Stimulated activated CD8-positive, alpha-beta memory T cell treated with anti-CD3 and anti-CD28 coated beads, Interleukin-7, amount 100 ng/mL, for 48 hours (primary cell): ENCODE results near the gene MSI1.

ENCODE experiments used
- DNase-seq, 2 donors: peaks; one replicate each; pipeline ENCODE4 v3.0.0-alpha.2; 2020; ENCODE audit warnings: low read depth in 1 of 2; ENCODE audit errors: extremely low read depth in 1 of 2

The MSI1 gene

DNA sequence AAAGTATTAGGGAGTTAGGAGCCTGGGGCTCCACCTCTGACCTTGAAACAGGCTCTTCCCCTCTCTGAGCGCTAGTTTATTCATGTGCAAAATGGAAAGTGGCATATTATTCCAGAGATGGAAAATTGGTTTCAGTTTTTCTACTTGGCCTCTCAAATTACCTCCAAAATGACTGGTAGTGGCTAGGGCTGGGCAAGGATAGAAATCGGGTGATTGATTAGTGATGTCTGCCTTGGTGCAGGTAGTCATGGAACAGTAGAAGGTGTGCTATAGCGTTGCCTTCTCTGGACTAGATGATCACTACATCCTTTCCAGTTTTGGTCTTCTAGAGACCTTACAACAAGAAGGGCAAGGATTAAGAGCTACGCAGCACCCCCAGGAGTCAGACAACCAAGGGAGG lies 8.6 kb upstream of the MSI1 start:
- no peak for DNase-seq

- no peak for DNase-seq
Observed at GRCh38 chr12:120376934-120377572, 8.1 kb upstream of the MSI1 start.

DNA sequence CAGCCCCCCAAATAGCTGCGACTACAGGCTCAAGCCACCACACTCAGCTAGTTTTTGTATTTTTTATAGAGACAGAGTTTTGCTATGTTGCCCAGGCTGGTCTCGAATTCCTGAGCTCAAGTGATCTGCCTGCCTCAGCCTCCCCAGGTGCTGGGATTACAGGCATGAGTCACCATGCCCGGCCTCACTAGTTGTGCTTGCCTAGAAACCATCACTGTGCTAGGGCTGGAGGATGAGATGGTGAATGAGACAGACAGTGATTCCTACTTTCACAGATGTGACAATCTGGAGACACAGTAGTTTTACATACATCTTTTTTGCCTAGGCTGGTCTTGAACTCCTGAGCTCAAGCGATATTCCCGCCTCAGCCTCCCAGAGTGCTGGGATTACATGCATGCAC lies 7.5 kb upstream of the MSI1 start:
- no peak for DNase-seq

GRCh38 chr12:120376009-120376408 lies 7.0 kb upstream of the MSI1 start:
- no peak for DNase-seq

GRCh38 chr12:120373683-120374082 lies 4.7 kb upstream of the MSI1 start:
- DNase-seq = no peak

GRCh38 chr12:120370343-120371243 lies 1.6 kb upstream of the MSI1 start:
- DNase-seq = no peak

GRCh38 chr12:120369603-120370342 lies 809 bp upstream of the MSI1 start:
- no peak for DNase-seq

DNA sequence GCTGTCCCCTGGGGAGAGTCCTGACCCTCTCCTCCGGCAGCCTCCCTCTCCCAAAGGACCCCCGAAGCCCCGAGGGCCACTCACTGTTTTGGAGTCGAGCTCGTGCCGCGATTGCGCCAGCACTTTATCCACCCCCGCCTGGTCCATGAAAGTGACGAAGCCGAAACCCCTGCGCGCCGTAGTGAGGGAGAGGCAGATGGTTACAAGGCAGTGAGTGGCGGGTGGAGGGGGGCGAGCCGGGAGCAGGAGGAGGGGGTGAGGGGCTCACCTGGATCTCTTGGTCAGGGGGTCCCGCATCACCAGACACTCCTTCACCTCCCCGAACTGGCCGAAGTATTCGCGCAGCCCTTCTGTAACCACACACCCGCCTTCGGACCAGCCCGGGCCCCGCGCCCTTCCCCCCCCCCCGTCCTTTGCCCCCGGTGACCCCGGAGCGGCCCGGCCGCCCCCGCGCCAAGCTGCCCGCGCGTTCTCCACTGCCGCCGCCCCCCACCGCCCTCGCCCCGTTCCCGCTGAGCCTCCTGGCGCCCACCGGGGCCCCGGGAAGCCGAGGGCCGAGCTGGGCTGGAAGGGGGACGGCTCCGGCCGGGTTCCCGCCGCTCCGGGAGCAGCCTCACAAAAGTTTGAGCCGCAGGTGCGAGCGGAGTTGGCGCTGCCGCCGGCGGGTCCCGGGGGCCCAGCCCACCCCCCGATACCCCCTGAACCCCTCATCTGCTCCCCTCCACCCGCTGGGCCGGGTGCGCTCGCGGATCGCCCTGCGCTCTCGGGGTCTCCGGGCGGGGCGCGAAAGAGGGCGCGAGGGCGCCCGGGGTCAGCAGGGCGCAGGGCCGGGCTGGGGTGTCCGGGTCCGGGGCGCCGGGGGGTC lies 808 bp downstream of the MSI1 start:
- peak in 1 of 2 donors; percentile 38 for DNase-seq

DNA sequence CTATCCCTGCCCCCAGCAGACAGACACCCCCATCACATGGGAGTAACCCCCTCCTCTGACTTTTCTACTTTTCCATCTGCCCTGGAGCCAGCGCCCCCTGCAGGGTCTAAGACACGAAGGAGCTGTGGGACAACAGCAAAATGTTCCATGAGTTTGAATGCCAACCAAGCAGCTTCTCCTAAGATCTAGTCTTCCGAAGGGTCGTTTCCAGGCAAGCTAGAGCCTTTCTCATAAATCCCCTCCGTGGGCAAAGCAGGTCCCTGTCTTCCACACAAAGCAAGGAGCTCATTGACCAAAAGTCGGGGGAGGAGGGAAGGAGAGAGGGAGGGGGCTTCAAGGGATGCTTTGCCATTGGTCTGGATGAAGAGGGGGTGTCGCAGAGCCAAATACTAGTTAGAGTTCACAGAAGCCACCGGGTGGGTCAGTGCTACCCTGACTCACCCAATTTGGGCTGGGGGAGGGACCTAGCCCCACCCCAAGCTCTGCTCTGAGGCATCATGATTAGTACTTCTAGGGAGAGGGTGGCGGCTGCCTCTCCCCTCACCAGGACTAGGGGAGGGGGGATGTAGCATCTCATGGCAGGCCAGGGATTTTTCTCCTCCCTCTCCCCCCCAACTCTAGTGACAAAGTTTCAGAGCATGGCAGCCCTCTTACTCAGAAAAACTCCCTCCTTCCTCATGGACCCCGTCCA lies 1.6 kb downstream of the MSI1 start:
- no peak for DNase-seq

DNA sequence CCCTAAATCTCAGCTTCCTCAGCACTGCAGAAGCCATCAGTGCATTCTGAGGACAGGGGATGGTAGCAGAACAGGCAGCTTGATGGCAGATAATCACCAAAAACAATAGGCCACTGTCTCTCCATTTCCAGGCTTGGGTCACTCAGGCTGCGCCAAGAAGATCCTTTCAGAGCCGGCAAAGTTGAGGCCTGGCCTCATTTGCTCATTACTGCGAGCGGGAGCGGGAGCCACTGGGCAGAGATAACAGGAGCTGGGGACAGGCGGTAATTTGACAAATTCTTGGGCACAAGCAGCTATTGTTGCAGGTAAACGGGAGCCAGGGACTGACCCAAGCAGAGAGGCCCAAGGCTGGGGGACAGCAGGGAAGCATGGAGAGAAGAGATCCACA lies 2.1 kb downstream of the MSI1 start:
- DNase-seq = no peak

DNA sequence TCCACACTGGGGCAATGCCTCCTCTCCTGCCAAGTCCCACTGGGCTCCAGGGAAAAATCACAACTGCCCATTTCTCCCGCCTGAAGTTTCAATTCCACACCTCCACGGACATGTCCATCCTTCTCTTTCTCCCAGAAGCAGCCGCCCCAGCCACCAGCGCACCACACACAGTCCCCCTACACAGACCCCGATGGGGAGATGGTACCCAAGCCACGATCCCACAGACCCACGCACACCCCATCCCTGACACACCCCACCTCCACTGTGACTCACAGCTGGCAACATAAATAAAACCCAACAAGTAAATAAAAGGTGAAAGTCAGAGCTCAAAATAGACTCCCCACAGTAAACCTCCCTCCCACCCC lies 2.6 kb downstream of the MSI1 start:
- no peak for DNase-seq

GRCh38 chr12:120365675-120366340 lies 3.2 kb downstream of the MSI1 start:
- DNase-seq = no peak

DNA sequence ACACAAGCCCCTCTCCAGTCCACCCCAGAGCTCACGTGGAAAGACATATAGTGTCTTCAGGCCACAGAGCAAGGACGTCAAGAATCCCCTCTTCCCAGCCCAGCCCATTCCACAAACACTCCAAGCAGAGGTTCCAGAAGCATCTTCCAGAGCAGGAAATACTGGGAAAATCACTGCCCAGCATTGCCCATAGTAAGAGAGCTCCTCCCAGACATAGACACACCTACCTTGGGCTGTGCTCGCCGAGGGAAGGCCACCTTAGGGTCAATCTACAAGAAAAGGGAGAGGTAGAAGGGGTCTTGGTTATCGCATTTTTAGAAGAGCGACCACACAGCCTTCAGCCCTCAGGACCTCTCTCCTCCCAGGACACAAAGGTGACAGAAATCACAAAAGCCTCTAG lies 4.5 kb downstream of the MSI1 start:
- no peak for DNase-seq

DNA sequence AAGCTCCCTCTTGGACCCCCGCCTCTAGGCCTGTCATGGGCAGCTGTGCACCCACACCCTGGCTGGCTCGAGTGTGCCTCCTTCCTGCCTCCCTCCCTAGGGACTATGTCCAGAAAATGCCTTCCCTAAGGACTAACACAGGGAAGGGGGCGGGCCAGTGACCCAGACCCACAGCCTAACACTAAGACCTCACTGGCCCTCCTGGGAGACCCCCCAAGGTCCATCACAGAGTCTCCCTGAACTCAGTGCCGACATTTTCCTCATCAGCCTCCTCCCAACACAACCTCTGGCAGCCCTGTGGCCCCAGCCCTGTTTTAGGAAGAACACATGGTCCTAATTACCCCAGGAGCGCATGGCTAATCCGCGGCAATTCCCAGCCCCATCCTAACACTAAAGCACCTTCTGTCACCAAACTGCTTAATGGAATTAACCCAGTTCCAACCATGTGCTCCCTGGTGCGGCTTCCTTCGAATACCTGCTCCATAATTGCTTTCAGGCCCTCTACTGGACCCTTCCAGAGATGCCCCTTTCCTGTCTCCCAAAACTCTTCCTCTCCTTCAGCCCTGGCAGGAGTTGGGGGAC lies 5.6 kb downstream of the MSI1 start:
- DNase-seq = no peak

DNA sequence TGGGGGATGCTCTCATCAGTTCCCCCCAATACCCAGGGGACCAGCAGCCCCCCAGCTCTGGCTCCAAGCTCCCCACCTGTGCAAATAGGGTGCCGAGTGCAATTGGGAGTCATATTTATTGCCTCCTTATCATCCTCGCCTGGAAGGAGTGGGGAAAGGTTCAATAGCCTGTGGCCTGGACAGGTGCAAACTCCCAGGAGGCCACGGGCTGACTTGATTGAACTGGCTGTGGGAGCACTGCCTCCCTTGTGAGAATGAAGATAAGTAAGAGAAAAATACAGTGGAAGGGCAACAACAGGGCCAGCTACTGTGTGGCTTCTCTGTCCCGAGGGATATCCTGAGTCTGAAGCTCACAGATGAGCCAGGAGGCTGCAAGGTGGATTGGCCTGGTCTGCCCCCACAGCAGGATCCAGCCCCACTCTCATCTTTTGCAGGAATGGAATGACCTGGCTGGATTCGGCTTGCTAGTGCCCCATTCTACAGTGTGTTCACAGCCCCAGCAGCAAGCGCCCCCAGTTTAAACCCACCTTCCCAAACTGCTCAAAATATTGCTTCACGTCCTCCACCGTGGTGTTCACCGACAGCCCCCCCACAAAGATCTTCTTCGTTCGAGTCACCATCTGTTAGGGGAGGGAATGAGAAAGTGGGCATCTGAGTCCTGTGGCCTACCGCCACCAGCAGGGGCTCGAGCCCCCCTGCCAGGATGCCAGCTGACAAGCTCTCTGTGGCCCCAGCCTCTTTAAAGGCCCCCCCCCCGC lies 6.3 kb downstream of the MSI1 start:
- DNase-seq = no peak

DNA sequence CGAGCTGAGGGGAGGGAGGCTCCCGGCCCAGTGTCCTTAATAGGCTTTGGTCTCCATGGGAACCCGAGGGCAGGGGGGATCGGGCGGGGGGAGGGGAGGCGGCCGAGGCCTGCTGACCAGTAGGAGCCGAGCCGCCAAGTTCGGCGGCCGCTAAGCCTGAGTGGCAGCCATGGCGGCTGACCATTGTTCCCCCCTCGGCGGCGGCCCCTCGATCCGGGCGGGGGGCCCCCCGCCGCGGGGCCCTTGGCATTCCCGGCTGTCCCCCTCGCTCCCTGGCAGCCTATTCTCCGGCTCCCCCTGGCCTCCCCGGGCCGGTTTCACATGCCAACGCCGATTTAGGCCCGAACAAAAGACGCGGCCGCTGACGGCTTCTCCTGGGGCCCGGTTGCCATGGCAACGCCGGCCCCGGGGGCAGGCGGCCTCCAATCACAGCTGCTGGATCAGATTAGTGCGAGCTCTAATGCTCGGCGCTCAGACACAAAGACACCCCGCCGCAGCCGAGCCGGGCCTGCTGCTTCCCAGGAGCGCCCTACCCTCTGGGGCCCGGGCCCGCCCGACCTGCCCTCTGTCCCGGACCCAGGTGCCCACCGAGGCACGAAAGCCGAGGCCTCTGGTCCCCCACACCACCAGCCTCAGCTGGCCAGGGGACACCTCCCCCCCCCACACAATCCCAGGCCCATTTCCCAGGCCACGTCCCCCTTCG lies 7.3 kb downstream of the MSI1 start:
- DNase-seq = no peak

DNA sequence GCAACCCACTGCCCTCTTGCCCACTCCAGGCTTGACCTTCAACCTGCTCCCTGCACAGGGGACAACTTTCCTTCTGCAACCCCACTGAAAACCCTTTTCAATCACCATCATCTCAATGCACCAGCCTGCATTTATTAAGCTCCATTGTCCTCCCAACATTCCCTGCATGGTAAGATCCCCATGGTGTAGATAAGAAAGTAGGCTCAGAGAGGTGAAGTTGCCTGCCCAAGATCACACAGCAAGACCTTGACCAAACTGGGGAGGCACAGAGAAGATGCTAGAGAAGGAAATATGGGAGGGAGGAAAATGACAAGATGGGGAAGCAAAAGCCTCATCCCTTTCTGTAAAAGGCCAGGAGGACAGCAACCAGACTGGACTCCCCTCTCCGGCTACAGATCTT lies 9.8 kb downstream of the MSI1 start:
- no peak for DNase-seq
